Activated CD4-positive, alpha-beta T cell treated with anti-CD3 and anti-CD28 coated beads for 48 hours (primary cell): ENCODE measurements around the gene MEPE.

Experiments
- DNase-seq: peaks from one replicate; pipeline ENCODE4 v3.0.0-alpha.2; 2020

The MEPE gene, protein sequence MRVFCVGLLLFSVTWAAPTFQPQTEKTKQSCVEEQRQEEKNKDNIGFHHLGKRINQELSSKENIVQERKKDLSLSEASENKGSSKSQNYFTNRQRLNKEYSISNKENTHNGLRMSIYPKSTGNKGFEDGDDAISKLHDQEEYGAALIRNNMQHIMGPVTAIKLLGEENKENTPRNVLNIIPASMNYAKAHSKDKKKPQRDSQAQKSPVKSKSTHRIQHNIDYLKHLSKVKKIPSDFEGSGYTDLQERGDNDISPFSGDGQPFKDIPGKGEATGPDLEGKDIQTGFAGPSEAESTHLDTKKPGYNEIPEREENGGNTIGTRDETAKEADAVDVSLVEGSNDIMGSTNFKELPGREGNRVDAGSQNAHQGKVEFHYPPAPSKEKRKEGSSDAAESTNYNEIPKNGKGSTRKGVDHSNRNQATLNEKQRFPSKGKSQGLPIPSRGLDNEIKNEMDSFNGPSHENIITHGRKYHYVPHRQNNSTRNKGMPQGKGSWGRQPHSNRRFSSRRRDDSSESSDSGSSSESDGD

DNA sequence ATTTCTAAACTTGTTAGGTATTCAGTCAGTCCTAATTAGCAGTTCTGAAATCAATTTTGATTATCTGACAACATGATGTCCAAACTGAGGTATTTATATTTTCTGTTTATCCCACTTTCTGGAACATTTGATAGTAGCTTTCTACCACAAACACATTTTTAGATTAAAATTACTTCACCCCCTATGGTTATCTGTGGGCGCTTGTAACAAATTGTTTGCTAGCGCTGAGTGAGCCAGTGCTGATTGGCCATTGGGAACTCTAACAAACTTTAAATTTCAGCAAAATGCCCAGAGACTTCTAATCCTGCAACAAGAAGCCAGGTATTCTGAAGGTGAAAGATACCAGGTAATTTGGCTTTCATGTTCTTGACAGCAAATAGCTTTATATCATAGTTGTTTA is at the start of gene MEPE:
Gene MEPE (plus strand): TSS at position 301 of the 400 bp plus-strand sequence. CDS start 1,746 bp downstream, outside the sequence.
- no peak for DNase-seq

DNA sequence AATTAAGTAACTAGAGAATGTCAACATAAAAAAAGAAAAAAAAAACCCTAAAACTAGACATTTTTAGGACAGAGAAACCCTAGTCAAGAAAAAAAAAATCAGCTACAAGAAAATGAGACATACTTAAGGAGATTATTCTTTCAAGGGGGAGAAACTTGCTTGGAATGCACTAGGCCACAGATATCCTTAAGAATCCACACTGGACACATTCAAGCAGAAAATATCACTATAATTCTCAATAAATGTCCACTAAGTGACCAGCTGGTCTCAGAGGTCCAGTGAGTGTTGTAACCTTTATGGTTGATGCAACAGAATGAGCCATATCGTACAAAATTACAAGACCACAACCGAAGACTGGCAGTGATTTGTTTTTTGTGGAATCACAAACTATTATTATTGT is 49.0 kb upstream of the MEPE start:
- DNase-seq: no peak

DNA sequence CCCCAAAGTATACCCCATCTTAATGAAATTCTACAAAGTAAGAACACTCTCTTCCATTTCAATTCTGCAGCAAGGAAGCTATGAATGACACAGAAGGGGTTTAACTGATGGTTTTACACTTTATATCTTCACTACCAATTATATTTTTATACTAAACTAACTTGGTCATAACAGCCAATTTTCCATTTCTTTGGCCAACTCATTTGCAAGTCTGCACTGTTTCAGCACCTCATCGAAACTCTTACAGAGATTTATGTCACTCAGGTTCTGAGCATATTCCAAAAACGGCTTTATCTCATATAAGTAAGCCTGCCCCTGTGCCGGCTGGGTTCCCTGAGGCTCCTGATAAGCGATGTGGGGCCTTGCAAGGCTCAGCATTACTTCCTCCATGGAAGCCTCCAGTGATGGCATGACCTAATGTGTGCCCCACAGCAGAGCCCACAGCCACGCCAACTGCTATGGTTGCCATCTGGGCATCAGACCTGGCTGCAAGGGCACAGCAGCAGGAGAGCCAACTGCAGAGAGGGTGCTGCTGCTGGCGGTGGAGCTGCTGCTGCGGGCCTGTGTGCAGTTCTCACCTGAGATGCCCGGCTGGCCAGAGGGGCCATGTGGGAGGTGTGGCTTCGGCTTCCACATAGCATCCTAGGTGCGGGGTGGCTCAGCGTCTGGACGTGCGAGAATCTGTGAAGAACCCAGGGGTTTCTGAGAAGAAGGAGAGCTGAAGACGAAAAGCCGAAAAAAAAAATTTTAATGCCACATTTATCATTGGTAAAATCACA is 46.8 kb upstream of the MEPE start:
- no peak for DNase-seq

GRCh38 chr4:87799301-87800113 is 33.3 kb upstream of the MEPE start, which contains the start of gene IBSP:
Gene IBSP, plus strand, starts transcription at chr4:87799554. Its CDS starts 2,808 bp downstream, at chr4:87802362.
- DNase-seq: no peak

GRCh38 chr4:87802858-87803257 is 29.9 kb upstream of the MEPE start:
- DNase-seq: no peak

GRCh38 chr4:87803421-87803820 is 29.3 kb upstream of the MEPE start:
- DNase-seq: no peak

DNA sequence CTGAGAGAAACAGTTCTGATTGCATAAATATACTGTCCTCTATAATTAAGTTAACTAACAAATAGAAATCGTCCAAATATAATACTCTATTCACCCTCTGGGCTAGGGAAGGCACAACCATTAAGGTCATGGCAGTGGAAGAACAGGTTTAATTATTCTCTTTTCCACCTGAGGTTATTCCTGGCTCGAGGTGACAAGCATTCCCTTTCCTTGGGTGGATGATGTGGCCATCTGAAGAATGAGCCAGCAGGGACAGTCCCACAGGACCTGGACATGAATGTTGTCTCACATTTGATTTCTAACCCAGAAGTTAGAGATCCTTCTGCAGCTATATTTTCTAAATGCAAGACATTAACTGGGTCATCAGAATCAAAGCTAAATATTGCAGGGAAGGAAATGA is 27.9 kb upstream of the MEPE start:
- DNase-seq: no peak

DNA sequence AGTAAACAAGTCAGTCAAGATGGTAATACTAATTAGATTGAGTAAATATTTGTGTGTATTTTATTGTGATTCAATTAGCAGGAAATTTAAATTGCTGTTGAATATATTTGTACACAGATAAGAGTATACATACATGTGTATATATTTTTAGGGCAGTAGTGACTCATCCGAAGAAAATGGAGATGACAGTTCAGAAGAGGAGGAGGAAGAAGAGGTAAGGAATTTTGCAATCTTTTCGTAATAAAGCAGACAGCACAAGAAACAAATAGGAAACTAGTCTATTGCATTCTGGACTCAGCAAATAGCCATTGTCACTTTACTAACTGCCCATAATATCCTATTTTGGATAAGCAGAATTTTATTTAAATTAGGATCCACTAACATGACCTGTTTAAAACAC is 26.8 kb upstream of the MEPE start:
- DNase-seq: no peak

DNA sequence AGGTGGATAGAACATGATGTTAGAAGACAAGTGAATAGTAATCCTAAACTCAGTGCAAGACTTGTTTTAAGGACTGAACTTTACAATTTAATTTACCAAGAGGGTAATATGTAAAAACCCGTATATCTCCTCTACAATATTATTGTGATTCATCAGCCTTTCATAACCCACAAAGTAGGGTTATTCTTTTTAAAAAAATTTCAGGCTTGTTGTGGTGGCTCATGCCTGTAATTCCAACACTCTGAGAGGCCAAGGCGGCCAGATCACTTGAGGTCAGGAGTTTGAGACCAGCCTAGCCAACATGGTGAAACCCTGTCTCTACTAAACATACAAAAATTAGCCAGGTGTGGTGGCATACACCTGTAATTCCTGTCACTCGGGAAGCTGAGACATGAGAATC is 26.2 kb upstream of the MEPE start:
- DNase-seq: no peak

- no peak for DNase-seq
Measured at GRCh38 chr4:87807402-87807801, 25.4 kb upstream of the MEPE start.

DNA sequence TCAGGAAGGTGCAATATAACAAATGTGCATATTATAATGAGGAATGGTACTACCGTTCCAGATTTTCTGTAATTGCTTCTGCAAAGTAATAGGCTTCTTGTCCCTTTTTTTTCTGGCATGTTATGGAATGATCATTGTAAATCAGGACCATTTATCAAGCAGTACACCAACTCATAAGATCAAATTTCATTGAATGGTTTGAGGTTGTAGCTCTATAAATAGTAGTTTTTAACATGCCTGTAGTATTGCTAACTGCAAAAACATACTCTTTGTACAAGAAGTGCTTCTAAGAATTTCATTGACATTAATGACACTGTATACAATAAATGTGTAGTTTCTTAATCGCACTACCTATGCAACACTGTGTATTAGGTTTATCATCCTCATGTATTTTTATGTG is 20.8 kb upstream of the MEPE start:
- DNase-seq: no peak

- DNase-seq: no peak
Measured at GRCh38 chr4:87819281-87819919, 13.4 kb upstream of the MEPE start.

DNA sequence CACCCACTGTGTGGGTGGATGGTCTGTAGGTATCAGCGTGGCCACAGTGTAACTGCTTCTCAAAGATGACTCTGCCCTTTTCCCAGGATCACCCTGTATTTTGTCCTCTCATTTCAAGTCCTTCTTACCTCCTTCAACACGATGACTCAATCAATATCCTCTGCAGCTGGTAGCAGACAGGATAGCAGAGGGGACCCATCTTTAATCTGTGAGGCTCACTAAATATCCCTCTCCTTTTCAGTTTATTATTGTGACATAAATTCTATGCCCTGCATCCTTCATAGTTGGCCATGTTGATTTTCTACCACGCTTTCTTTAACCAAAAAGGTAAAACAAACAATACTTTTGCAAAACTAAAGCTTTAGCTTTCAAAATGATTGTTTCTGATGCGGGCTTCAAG is 9.6 kb upstream of the MEPE start:
- DNase-seq: no peak

GRCh38 chr4:87823724-87824123 is 9.0 kb upstream of the MEPE start:
- DNase-seq: no peak

DNA sequence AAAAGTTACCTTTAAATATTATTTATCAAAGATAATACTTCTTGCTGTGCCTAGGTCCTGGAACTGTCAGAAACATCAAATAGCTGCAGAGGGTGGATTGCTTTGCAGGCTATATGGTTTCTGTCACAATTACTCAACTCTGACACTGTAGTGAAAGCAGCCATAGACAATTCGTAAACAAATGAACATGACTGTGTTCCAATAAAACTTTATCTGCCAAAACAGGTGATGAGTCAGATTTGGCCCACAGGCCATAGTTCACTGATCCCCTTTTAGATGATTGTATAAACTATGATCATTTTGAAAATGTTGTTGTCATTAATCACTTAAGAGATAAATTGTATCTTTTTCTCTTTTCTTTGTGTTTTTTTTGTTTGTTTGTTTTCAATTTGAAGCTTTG is 8.4 kb upstream of the MEPE start:
- DNase-seq: no peak

GRCh38 chr4:87834401-87834800 is 1.6 kb downstream of the MEPE start:
- no peak for DNase-seq

- no peak for DNase-seq
Measured at GRCh38 chr4:87835197-87835596, 2.4 kb downstream of the MEPE start.

GRCh38 chr4:87835743-87836142 is 3.0 kb downstream of the MEPE start:
- DNase-seq: no peak

GRCh38 chr4:87838205-87838604 is 5.4 kb downstream of the MEPE start:
- DNase-seq: no peak

- peak; percentile 10 for DNase-seq
Measured at GRCh38 chr4:87838890-87839591, 6.3 kb downstream of the MEPE start.

GRCh38 chr4:87839592-87839946 is 6.8 kb downstream of the MEPE start:
- DNase-seq: no peak

DNA sequence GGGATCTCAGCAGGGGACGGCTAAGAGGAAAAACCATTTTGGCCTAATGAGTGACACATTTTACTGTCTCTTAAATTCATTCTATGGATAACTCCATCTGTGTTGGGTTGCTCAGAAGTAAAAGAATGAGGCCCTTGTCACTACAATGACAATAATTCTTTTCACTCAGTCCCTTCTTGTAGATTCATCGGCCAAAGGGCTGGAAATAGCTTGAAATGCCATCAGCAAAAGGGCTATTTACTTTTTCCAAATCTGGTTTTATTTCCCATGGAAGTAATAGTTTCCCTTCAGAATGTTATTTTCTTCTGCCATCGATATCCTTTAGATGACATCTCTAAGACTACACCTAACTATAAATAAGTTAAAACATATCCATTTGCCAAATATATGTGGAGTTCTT is 7.4 kb downstream of the MEPE start:
- no peak for DNase-seq
